IMR-90 (cell line): ENCODE results near the gene SLC9A9.

Source experiments
- POLR2A ChIP-seq: IDR thresholded peaks from 2 replicates; pipeline ENCODE4 v1.6.1; 2012; ENCODE audit warnings: mild to moderate bottlenecking, low read depth, low read length
- TF ChIP-seq, protein P1 (sequence below): conservative IDR thresholded peaks from 2 replicates; pipeline ENCODE4 v1.5.1; 2012; ENCODE audit warnings: mild to moderate bottlenecking, low read depth, low read length, improper control_type of control experiment

DNA sequence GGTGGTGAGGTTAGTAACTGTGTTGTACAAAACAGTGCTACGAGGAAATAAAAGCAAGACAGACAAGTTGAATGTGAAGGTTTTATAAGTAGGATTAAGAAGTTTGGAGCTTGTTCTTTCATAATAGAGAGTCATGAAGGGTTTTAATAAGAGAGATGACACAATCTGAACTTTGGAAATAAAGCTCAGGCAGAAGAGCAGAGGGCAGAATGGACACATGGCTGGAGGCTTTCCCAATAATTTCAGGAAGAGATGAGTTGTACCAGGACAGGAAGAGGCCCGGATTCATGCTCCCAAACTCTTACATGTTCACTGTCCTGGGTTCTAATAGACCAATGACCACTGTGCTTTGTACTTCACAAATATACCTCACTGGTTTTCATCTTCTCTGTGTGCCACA, 194.8 kb downstream of the SLC9A9 start:
- TF ChIP-seq POLR2A, result no peak
- TF ChIP-seq, protein P1, sequence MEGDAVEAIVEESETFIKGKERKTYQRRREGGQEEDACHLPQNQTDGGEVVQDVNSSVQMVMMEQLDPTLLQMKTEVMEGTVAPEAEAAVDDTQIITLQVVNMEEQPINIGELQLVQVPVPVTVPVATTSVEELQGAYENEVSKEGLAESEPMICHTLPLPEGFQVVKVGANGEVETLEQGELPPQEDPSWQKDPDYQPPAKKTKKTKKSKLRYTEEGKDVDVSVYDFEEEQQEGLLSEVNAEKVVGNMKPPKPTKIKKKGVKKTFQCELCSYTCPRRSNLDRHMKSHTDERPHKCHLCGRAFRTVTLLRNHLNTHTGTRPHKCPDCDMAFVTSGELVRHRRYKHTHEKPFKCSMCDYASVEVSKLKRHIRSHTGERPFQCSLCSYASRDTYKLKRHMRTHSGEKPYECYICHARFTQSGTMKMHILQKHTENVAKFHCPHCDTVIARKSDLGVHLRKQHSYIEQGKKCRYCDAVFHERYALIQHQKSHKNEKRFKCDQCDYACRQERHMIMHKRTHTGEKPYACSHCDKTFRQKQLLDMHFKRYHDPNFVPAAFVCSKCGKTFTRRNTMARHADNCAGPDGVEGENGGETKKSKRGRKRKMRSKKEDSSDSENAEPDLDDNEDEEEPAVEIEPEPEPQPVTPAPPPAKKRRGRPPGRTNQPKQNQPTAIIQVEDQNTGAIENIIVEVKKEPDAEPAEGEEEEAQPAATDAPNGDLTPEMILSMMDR, result no peak
